KMS-11 (cell line): ENCODE measurements around the gene PKP2.

Experiments used
- H2AFZ ChIP-seq: fragments of 200-600 bp; sonication (generic); 2 replicates; pipeline ENCODE4 v1.6.1; 2016; ENCODE audit warnings: antibody characterized with exemption, mixed run types, low read depth
- H3K27ac ChIP-seq: fragments of 200-600 bp; sonication (generic); 2 replicates; pipeline ENCODE4 v1.6.1; 2016; ENCODE audit warnings: mild to moderate bottlenecking, mixed run types
- H3K27me3 ChIP-seq: fragments of 200-600 bp; sonication (generic); 2 replicates; pipeline ENCODE4 v1.6.1; 2017; ENCODE audit warnings: mild to moderate bottlenecking, low read depth, mixed run types, moderate library complexity; ENCODE audit not compliant: insufficient read depth
- H3K36me3 ChIP-seq: fragments of 200-600 bp; sonication (generic); 2 replicates; pipeline ENCODE4 v1.6.1; 2017; ENCODE audit warnings: mild to moderate bottlenecking, mixed run types; ENCODE audit not compliant: insufficient read depth
- H3K4me1 ChIP-seq: fragments of 200-600 bp; sonication (generic); 2 replicates; pipeline ENCODE4 v1.6.1; 2016; ENCODE audit warnings: mild to moderate bottlenecking, low read depth, mixed run types; ENCODE audit not compliant: poor library complexity, severe bottlenecking
- H3K4me2 ChIP-seq: fragments of 200-600 bp; sonication (generic); 2 replicates; pipeline ENCODE4 v1.7.0; 2016; ENCODE audit warnings: mild to moderate bottlenecking, mixed run types
- H3K4me3 ChIP-seq: fragments of 200-600 bp; sonication (generic); IDR thresholded peaks from 2 replicates; pipeline ENCODE4 v1.6.1; 2017; ENCODE audit warnings: low read depth, low read length, mixed read lengths; ENCODE audit not compliant: insufficient read depth
- H3K79me2 ChIP-seq: fragments of 200-600 bp; sonication (generic); 2 replicates; pipeline ENCODE4 v1.6.1; 2016; ENCODE audit warnings: low read depth, mixed run types; ENCODE audit not compliant: insufficient read depth
- H3K9ac ChIP-seq: fragments of 200-600 bp; sonication (generic); 2 replicates; pipeline ENCODE4 v1.6.1; 2016; ENCODE audit warnings: mild to moderate bottlenecking, mixed run types
- H4K20me1 ChIP-seq: fragments of 200-600 bp; sonication (generic); 2 replicates; pipeline ENCODE4 v1.6.1; 2016; ENCODE audit warnings: mild to moderate bottlenecking, mixed run types; ENCODE audit not compliant: insufficient read depth
- TF ChIP-seq, protein P1 (sequence below): fragments of 200-600 bp; sonication (generic); conservative IDR thresholded peaks from 2 replicates; pipeline ENCODE4 v1.6.1; 2017; ENCODE audit warnings: low read depth, mild to moderate bottlenecking, antibody characterized with exemption, low read length, moderate library complexity, mixed read lengths

The PKP2 gene

DNA sequence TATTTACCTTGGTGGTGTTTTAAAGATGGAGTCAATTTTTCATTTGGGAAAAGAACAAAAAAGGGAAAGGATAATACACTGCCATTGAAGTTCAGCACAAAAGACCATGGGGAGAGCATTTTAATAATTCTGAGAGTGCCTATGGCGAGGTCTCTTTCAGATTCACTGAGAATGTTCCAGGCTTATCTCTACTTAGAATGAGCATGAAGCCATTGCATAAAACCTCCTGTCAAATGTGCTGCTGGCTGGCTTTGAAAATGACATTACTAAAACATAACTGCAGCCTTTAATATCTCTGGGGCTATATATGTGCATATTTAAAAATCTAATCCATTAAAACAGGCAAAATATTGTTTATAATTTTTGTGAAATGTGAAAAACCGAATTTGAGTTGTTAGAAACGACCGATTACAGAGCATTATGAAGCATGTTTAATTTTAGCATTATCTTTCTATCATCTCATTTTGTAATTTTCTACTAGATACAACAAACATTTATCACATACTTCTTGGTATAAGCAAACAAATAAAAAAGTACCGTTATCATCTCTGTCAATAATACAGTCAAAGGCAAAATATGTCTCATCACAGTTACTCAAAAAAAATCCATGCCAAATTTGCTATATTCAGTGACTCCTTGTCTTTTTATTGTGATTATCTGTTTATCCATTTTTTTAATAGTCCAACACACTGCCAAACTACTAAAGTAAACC is 95.2 kb downstream of the PKP2 start:
- no peak overlapping the region for H3K4me3 ChIP-seq
- H4K20me1 ChIP-seq, result no peaks in the 10 kb centered on the region
- H3K4me1 ChIP-seq, result no peaks in the 10 kb centered on the region
- H3K4me2 ChIP-seq, result no peak overlapping the region
- no peak overlapping the region for H2AFZ ChIP-seq
- no peaks in the 10 kb centered on the region for H3K27me3 ChIP-seq
- H3K27ac ChIP-seq, result no peak overlapping the region
- no peak overlapping the region for H3K9ac ChIP-seq
- no peaks in the 10 kb centered on the region for H3K79me2 ChIP-seq
- no peaks in the 10 kb centered on the region for H3K36me3 ChIP-seq
- TF ChIP-seq, protein P1, sequence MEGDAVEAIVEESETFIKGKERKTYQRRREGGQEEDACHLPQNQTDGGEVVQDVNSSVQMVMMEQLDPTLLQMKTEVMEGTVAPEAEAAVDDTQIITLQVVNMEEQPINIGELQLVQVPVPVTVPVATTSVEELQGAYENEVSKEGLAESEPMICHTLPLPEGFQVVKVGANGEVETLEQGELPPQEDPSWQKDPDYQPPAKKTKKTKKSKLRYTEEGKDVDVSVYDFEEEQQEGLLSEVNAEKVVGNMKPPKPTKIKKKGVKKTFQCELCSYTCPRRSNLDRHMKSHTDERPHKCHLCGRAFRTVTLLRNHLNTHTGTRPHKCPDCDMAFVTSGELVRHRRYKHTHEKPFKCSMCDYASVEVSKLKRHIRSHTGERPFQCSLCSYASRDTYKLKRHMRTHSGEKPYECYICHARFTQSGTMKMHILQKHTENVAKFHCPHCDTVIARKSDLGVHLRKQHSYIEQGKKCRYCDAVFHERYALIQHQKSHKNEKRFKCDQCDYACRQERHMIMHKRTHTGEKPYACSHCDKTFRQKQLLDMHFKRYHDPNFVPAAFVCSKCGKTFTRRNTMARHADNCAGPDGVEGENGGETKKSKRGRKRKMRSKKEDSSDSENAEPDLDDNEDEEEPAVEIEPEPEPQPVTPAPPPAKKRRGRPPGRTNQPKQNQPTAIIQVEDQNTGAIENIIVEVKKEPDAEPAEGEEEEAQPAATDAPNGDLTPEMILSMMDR, result no peak

DNA sequence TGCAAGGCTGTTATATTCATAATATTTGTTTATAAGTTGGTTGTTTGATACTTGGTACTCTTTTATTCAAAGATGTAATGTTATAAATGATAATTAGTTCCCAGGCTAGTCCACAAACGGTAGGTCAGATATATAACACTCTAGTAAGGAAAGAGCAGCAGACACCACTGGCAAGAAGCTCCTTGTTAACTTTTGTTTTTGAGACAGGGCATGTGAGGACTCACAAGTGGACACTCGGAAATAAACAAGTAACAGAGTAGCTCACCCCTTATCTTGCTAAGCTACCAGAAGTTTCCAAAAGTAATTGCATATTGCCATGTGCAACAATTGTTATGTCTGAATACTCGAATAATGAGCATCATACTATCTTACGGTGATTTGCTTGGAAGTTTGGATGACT is 102.3 kb downstream of the PKP2 start:
- Histone ChIP-seq H3K4me2 (no peak overlapping the region), H3K9ac (no peak overlapping the region), H3K36me3 (peaks cover 4% of the 10 kb centered on the region; the same call in 1 of the 2 replicates), H3K27me3 (no peaks in the 10 kb centered on the region), H3K4me1 (no peaks in the 10 kb centered on the region), H2AFZ (no peak overlapping the region), H4K20me1 (no peaks in the 10 kb centered on the region), H3K27ac (no peak overlapping the region), H3K79me2 (no peaks in the 10 kb centered on the region), H3K4me3 (no peak overlapping the region)
- TF ChIP-seq, protein P1, result no peak

DNA sequence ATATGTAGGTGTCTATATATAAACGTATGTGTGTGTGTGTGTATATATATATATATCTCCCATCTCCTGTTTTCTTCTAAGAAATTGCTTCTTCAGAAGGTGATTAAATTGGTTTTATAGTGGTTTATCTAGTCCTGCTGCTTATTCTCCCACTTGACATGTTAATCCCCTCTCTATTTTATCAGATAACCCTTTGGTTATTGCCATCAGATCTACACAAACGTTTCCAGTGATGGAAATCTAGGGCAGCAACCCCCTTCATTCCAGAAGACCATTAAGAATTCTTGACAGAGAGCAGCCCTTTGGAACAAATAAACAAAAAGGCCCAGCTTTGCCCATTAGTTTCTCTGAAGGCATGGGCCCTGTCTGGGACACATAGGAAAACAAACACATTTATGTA is 106.7 kb downstream of the PKP2 start:
- Histone ChIP-seq H3K4me3 (no peak overlapping the region), H3K79me2 (no peaks in the 10 kb centered on the region), H3K27me3 (no peaks in the 10 kb centered on the region), H4K20me1 (no peaks in the 10 kb centered on the region), H3K4me2 (no peak overlapping the region), H3K4me1 (no peaks in the 10 kb centered on the region), H3K9ac (no peak overlapping the region), H3K27ac (no peak overlapping the region), H2AFZ (no peak overlapping the region), H3K36me3 (peaks cover 3% of the 10 kb centered on the region; the same call in 1 of the 2 replicates)
- TF ChIP-seq, protein P1, result no peak

DNA sequence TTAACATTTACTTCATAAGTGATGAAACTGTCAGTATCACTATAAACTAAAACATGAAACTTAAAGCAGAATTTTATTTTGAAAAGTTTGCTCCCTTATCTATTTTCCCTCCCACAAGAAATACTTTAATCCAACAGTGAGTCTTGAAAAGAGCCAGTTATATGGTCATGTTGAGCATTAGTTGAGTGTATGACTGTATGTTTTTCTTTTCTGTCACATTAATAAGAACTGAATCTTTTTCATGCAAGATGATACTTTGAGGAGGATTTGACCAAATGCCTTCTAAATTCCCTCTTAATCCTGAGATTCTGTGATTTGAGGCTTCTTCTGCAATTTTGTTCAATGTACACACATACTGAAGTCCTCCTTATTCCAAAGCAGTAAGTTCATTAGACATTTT is 107.1 kb downstream of the PKP2 start:
- H3K27ac ChIP-seq, result no peak overlapping the region
- no peak overlapping the region for H3K4me2 ChIP-seq
- no peaks in the 10 kb centered on the region for H3K79me2 ChIP-seq
- H4K20me1 ChIP-seq, result no peaks in the 10 kb centered on the region
- TF ChIP-seq, protein P1, result no peak
- no peak overlapping the region for H3K4me3 ChIP-seq
- no peaks in the 10 kb centered on the region for H3K36me3 ChIP-seq
- H3K27me3 ChIP-seq, result no peaks in the 10 kb centered on the region
- no peak overlapping the region for H2AFZ ChIP-seq
- H3K9ac ChIP-seq, result no peak overlapping the region
- H3K4me1 ChIP-seq, result no peaks in the 10 kb centered on the region
